CD4-positive, alpha-beta T cell treated with Interleukin-1 beta for 1 hour (primary cell): Measurements from ENCODE around the gene MID1.

Experiments used
- DNase-seq, 2 donors: peaks; one replicate each; pipeline ENCODE4 v3.0.0-alpha.2; 2020 to 2022

Gene MID1

GRCh38 chrX:10525381-10526120 is 94.8 kb downstream of the MID1 start:
- DNase-seq: no peak

- DNase-seq: no peak
Observed at GRCh38 chrX:10524578-10524977, 95.8 kb downstream of the MID1 start.

- DNase-seq: no peak
Observed at GRCh38 chrX:10519761-10520160, 100.6 kb downstream of the MID1 start.

GRCh38 chrX:10519278-10519677 is 101.1 kb downstream of the MID1 start:
- DNase-seq: no peak

- no peak for DNase-seq
Observed at GRCh38 chrX:10518073-10518472, 102.3 kb downstream of the MID1 start.

GRCh38 chrX:10516781-10517322 is 103.5 kb downstream of the MID1 start:
- no peak for DNase-seq

- no peak for DNase-seq
Observed at GRCh38 chrX:10514891-10515290, 105.5 kb downstream of the MID1 start.

- DNase-seq: no peak
Observed at GRCh38 chrX:10513974-10514373, 106.4 kb downstream of the MID1 start.

GRCh38 chrX:10512741-10513140 is 107.6 kb downstream of the MID1 start:
- DNase-seq: no peak

- DNase-seq: no peak
Observed at GRCh38 chrX:10512258-10512657, 108.1 kb downstream of the MID1 start.

- DNase-seq: no peak
Observed at GRCh38 chrX:10509397-10509796, 111.0 kb downstream of the MID1 start.

- DNase-seq: no peak
Observed at GRCh38 chrX:10508891-10509290, 111.5 kb downstream of the MID1 start.

GRCh38 chrX:10507876-10508275 is 112.5 kb downstream of the MID1 start:
- DNase-seq: no peak

- no peak for DNase-seq
Observed at GRCh38 chrX:10507181-10507580, 113.2 kb downstream of the MID1 start.

- no peak for DNase-seq
Observed at GRCh38 chrX:10506781-10507180, 113.6 kb downstream of the MID1 start.

GRCh38 chrX:10505726-10506125 is 114.7 kb downstream of the MID1 start:
- no peak for DNase-seq

- no peak for DNase-seq
Observed at GRCh38 chrX:10502961-10503360, 117.4 kb downstream of the MID1 start.

GRCh38 chrX:10501611-10502010 is 118.8 kb downstream of the MID1 start:
- no peak for DNase-seq

- DNase-seq: no peak
Observed at GRCh38 chrX:10496345-10496965, 123.9 kb downstream of the MID1 start.

- no peak for DNase-seq
Observed at GRCh38 chrX:10495677-10496076, 124.7 kb downstream of the MID1 start.

- DNase-seq: no peak
Observed at GRCh38 chrX:10492250-10492649, 128.1 kb downstream of the MID1 start.

GRCh38 chrX:10486373-10486772 is 134.0 kb downstream of the MID1 start:
- DNase-seq: no peak

- no peak for DNase-seq
Observed at GRCh38 chrX:10485326-10485725, 135.1 kb downstream of the MID1 start.

GRCh38 chrX:10484683-10485247 is 135.6 kb downstream of the MID1 start:
- no peak for DNase-seq
